HEK293 (cell line): ENCODE data around the gene ENTPD8.

ENCODE experiments used
- AEBP2 ChIP-seq: fragments of 450-650 bp; formaldehyde crosslinking; IDR thresholded peaks from 2 replicates; pipeline ENCODE4 v1.5.1; 2016; ENCODE audit warnings: missing biosample characterization, missing genetic modification characterization, borderline replicate concordance
- ATF2 ChIP-seq: fragments of 450-650 bp; formaldehyde crosslinking; IDR thresholded peaks from 2 replicates; pipeline ENCODE4 v1.5.1; 2016; ENCODE audit warnings: missing biosample characterization, missing genetic modification characterization, low read depth
- ELK4 ChIP-seq: IDR thresholded peaks from 2 replicates; pipeline ENCODE4 v1.6.1; 2011; ENCODE audit warnings: mild to moderate bottlenecking, low read depth, low read length, borderline replicate concordance
- GFI1B ChIP-seq: fragments of 450-650 bp; formaldehyde crosslinking; IDR thresholded peaks from 2 replicates; pipeline ENCODE4 v1.5.1; 2016; ENCODE audit warnings: missing biosample characterization, missing genetic modification characterization
- HIC1 ChIP-seq: fragments of 450-650 bp; formaldehyde crosslinking; IDR thresholded peaks from 2 replicates; pipeline ENCODE4 v1.5.1; 2016; ENCODE audit warnings: missing biosample characterization, missing genetic modification characterization
- KLF10 ChIP-seq: fragments of 450-650 bp; IDR thresholded peaks from 2 replicates; pipeline ENCODE4 v1.5.1; 2018; ENCODE audit warnings: missing biosample characterization, mild to moderate bottlenecking, missing genetic modification characterization
- MYNN ChIP-seq: fragments of 450-650 bp; formaldehyde crosslinking; IDR thresholded peaks from 2 replicates; pipeline ENCODE4 v1.5.1; 2016; ENCODE audit warnings: missing biosample characterization, missing genetic modification characterization, borderline replicate concordance
- MZF1 ChIP-seq: fragments of 450-650 bp; formaldehyde crosslinking; IDR thresholded peaks from 2 replicates; pipeline ENCODE4 v1.5.1; 2017; ENCODE audit warnings: missing biosample characterization, missing genetic modification characterization, borderline replicate concordance
- PRDM4 ChIP-seq: fragments of 450-650 bp; formaldehyde crosslinking; IDR thresholded peaks from 2 replicates; pipeline ENCODE4 v1.5.1; 2017; ENCODE audit warnings: missing biosample characterization, missing genetic modification characterization
- SP3 ChIP-seq: fragments of 450-650 bp; formaldehyde crosslinking; IDR thresholded peaks from 2 replicates; pipeline ENCODE4 v1.5.1; 2016; ENCODE audit warnings: missing biosample characterization, missing genetic modification characterization
- TRIM28 ChIP-seq: IDR thresholded peaks from 2 replicates; pipeline ENCODE4 v1.6.1; 2011; ENCODE audit warnings: low read length, control low read depth, borderline replicate concordance
- YY2 ChIP-seq: fragments of 450-650 bp; formaldehyde crosslinking; IDR thresholded peaks from 2 replicates; pipeline ENCODE4 v1.5.1; 2016; ENCODE audit warnings: missing biosample characterization, missing genetic modification characterization
- ZEB2 ChIP-seq: fragments of 450-650 bp; formaldehyde crosslinking; IDR thresholded peaks from 2 replicates; pipeline ENCODE4 v1.5.1; 2016; ENCODE audit warnings: missing biosample characterization, missing genetic modification characterization
- ZNF112 ChIP-seq: fragments of 450-650 bp; formaldehyde crosslinking; IDR thresholded peaks from 2 replicates; pipeline ENCODE4 v1.5.0; 2017; ENCODE audit warnings: missing biosample characterization, missing genetic modification characterization
- ZNF18 ChIP-seq: fragments of 450-650 bp; formaldehyde crosslinking; IDR thresholded peaks from 2 replicates; pipeline ENCODE4 v1.5.1; 2016; ENCODE audit warnings: missing biosample characterization, missing genetic modification characterization
- ZNF37A ChIP-seq: fragments of 450-650 bp; IDR thresholded peaks from 2 replicates; pipeline ENCODE4 v1.5.1; 2018; ENCODE audit warnings: missing biosample characterization, missing genetic modification characterization
- ZNF426 ChIP-seq: fragments of 450-650 bp; formaldehyde crosslinking; IDR thresholded peaks from 2 replicates; pipeline ENCODE4 v1.5.1; 2017; ENCODE audit warnings: missing biosample characterization, missing genetic modification characterization, mild to moderate bottlenecking, inconsistent platforms, moderate library complexity
- ZNF558 ChIP-seq: fragments of 450-650 bp; formaldehyde crosslinking; IDR thresholded peaks from 2 replicates; pipeline ENCODE4 v1.5.1; 2016; ENCODE audit warnings: missing biosample characterization, missing genetic modification characterization
- ZNF623 ChIP-seq: fragments of 450-650 bp; formaldehyde crosslinking; IDR thresholded peaks from 2 replicates; pipeline ENCODE4 v1.5.1; 2016; ENCODE audit warnings: missing biosample characterization, missing genetic modification characterization
- ZNF626 ChIP-seq: fragments of 450-650 bp; sonication (Bioruptor Pico); formaldehyde crosslinking; IDR thresholded peaks from 2 replicates; pipeline ENCODE4 v1.5.1; 2018; ENCODE audit warnings: missing biosample characterization, missing genetic modification characterization, inconsistent platforms
- ZNF654 ChIP-seq: fragments of 450-650 bp; formaldehyde crosslinking; IDR thresholded peaks from 2 replicates; pipeline ENCODE4 v1.5.1; 2016; ENCODE audit warnings: low read depth, missing biosample characterization, missing genetic modification characterization
- ZNF670 ChIP-seq: fragments of 450-650 bp; formaldehyde crosslinking; IDR thresholded peaks from 2 replicates; pipeline ENCODE4 v1.5.1; 2016; ENCODE audit warnings: missing biosample characterization, missing genetic modification characterization, low read depth
- ZNF768 ChIP-seq: fragments of 450-650 bp; formaldehyde crosslinking; IDR thresholded peaks from 2 replicates; pipeline ENCODE4 v1.5.1; 2018; ENCODE audit warnings: missing biosample characterization, mild to moderate bottlenecking, missing genetic modification characterization
- ZNF792 ChIP-seq: fragments of 450-650 bp; formaldehyde crosslinking; IDR thresholded peaks from 2 replicates; pipeline ENCODE4 v1.5.1; 2016; ENCODE audit warnings: missing biosample characterization, missing genetic modification characterization
- ZSCAN18 ChIP-seq: fragments of 450-650 bp; formaldehyde crosslinking; IDR thresholded peaks from 2 replicates; pipeline ENCODE4 v1.5.1; 2016; ENCODE audit warnings: missing biosample characterization, missing genetic modification characterization

The ENTPD8 gene

GRCh38 chr9:137422604-137423513 lies 18.3 kb downstream of the ENTPD8 start, which contains the start of the genes EXD3 and NOXA1 (continued):
- TF ChIP-seq SP3 (peak; percentile 85), ELK4 (peak; percentile 35; the same call in 1 of the 2 replicates), ZNF112 (tag by site-specific recombination) (no peak), ZNF558 (tag by site-specific recombination) (no peak), ZNF626 (no peak; the same call in 1 of the 2 replicates), HIC1 (tag by site-specific recombination) (no peak), ZNF670 (tag by site-specific recombination) (no peak), PRDM4 (tag by site-specific recombination) (0 out of 2 replicates have a peak, but pooled peaks have one; percentile 30), ZNF792 (no peak), ZNF37A (tag by site-specific recombination) (no peak), MZF1 (tag by site-specific recombination) (no peak), AEBP2 (tag by site-specific recombination) (no peak), ZNF768 (no peak), YY2 (peak; percentile 46; the same call in 1 of the 2 replicates), ZNF623 (tag by site-specific recombination) (no peak), ZNF18 (tag by site-specific recombination) (no peak), ATF2 (tag by site-specific recombination) (no peak), GFI1B (tag by site-specific recombination) (no peak), ZNF426 (tag by site-specific recombination) (no peak), TRIM28 (no peak), KLF10 (tag by site-specific recombination) (peak; percentile 86), ZSCAN18 (no peak), MYNN (tag by site-specific recombination) (no peak), ZEB2 (peak; percentile 39; the same call in 1 of the 2 replicates), ZNF654 (tag by site-specific recombination) (no peak)
